ENCODE results near the gene AUTS2.

Gene AUTS2

GRCh38 chr7:69597278-69598076 lies 798 bp upstream of the AUTS2 start (continued):
- TF ChIP-seq ZNF398 (tag by site-specific recombination; IDR thresholded peaks at IDR 0.05) (peak; percentile 65), FEZF1 (tag by site-specific recombination; IDR thresholded peaks at IDR 0.05) (peak; percentile 62), ZBTB20 (tag by site-specific recombination; IDR thresholded peaks at IDR 0.05) (peak; percentile 60; the same call in 1 of the 2 replicates), ZNF2 (tag by site-specific recombination; IDR thresholded peaks at IDR 0.05) (peak; percentile 71), ZNF423 (tag by site-specific recombination; IDR thresholded peaks at IDR 0.05) (peak; percentile 74), ZNF501 (tag by site-specific recombination; IDR thresholded peaks at IDR 0.05) (peak; percentile 79), BCL6B (tag by site-specific recombination; IDR thresholded peaks at IDR 0.05) (no peak), ZIC2 (tag by site-specific recombination; IDR thresholded peaks at IDR 0.05) (peak; percentile 90), ZNF248 (tag by site-specific recombination; IDR thresholded peaks at IDR 0.05) (no peak), ZNF211 (tag by site-specific recombination; IDR thresholded peaks at IDR 0.05; ENCODE audit: low read depth) (no peak), ZNF830 (tag by site-specific recombination; IDR thresholded peaks at IDR 0.05; ENCODE audit: low read depth) (no peak)

- Histone ChIP-seq H3K9me3 (ENCODE audit: control insufficient read depth, insufficient read depth, low read depth, low read length) (no peaks in the 10 kb centered on the region), H3K27ac (ENCODE audit: extremely low read depth, low read depth, low read length) (peak overlapping the region; percentile 98), H3K4me1 (ENCODE audit: control insufficient read depth, insufficient read depth, low read length) (peaks cover 24% of the 10 kb centered on the region), H3K36me3 (ENCODE audit: control insufficient read depth in 2 of 2, insufficient read depth in 1 of 2, low read length in 2 of 2) (no peaks in the 10 kb centered on the region), H3K4me3 (ENCODE audit: low read depth, low read length) (peak overlapping the region; percentile 89)
- CTCF ChIA-PET: no interaction called here
- POLR2A ChIA-PET: no interaction called here
- TF ChIP-seq ZNF398 (tag by site-specific recombination; IDR thresholded peaks at IDR 0.05) (peak; percentile 92), ZBTB49 (tag by site-specific recombination; IDR thresholded peaks at IDR 0.05; ENCODE audit: low read depth) (no peak), ZBTB26 (tag by site-specific recombination; optimal IDR thresholded peaks at IDR 0.05) (peak; percentile 27), ZNF837 (tag by site-specific recombination; IDR thresholded peaks at IDR 0.05) (no peak), ZNF10 (tag by site-specific recombination; IDR thresholded peaks at IDR 0.05) (no peak), BCL11A (tag by site-specific recombination; IDR thresholded peaks at IDR 0.05; ENCODE audit: low read depth) (no peak), GFI1B (tag by site-specific recombination; IDR thresholded peaks at IDR 0.05) (no peak), ZNF677 (tag by site-specific recombination; IDR thresholded peaks at IDR 0.05) (0 out of 2 replicates have a peak, but pooled peaks have one; percentile 18), ZNF341 (tag by site-specific recombination; IDR thresholded peaks at IDR 0.05; ENCODE audit: low read depth) (peak; percentile 85), TCF7L2 (IDR thresholded peaks at IDR 0.05; ENCODE audit: borderline replicate concordance, low read depth, low read length) (peak; percentile 5; the same call in 1 of the 2 replicates), ZNF394 (tag by site-specific recombination; IDR thresholded peaks at IDR 0.05; ENCODE audit: borderline replicate concordance) (peak; percentile 86), ZNF366 (tag by site-specific recombination; conservative IDR thresholded peaks at IDR 0.05) (peak; percentile 81; the same call in 1 of the 2 replicates)
Measured at GRCh38 chr7:69598487-69599285, 411 bp downstream of the AUTS2 start.
